Fibroblast of skin of left biceps (primary cell): ENCODE measurements around the gene RBMS2.

ENCODE experiments used
- DNase-seq, 2 experiments: peaks; one replicate each; pipeline ENCODE4 v3.0.0-alpha.2; 2013; ENCODE audit warnings: low read depth in 2 of 2

Gene RBMS2

GRCh38 chr12:56631790-56632700 is 110.4 kb downstream of the RBMS2 start:
- no peak for DNase-seq

- no peak for DNase-seq
These were observed 111.3 kb downstream of the RBMS2 start for GRCh38 chr12:56632701-56633467.

- DNase-seq, result no peak
These were observed 112.0 kb downstream of the RBMS2 start for GRCh38 chr12:56633468-56634241.

GRCh38 chr12:56634242-56634836 is 112.7 kb downstream of the RBMS2 start:
- DNase-seq, result no peak

GRCh38 chr12:56634837-56635791 is 113.5 kb downstream of the RBMS2 start:
- DNase-seq, result peak; percentile 42 to 46

- DNase-seq, result peak; percentile 37 to 48
These were observed 114.4 kb downstream of the RBMS2 start for GRCh38 chr12:56635806-56636674.

GRCh38 chr12:56636675-56637540 is 115.3 kb downstream of the RBMS2 start:
- DNase-seq, result peak; percentile 99 to 100

- no peak for DNase-seq
These were observed 116.0 kb downstream of the RBMS2 start for GRCh38 chr12:56637621-56638020.

- no peak for DNase-seq
These were observed 119.6 kb downstream of the RBMS2 start for GRCh38 chr12:56641219-56641618.

GRCh38 chr12:56644654-56645053 is 123.0 kb downstream of the RBMS2 start:
- no peak for DNase-seq

- DNase-seq, result no peak
These were observed 123.6 kb downstream of the RBMS2 start for GRCh38 chr12:56645201-56645716.
